ENCODE measurements around the gene PACS1.
"Not testable (repeated sequence)": the region's sequence is repeated elsewhere in the genome, so short reads cannot be mapped to it uniquely, and the experiment has no call there.

The PACS1 gene

DNA sequence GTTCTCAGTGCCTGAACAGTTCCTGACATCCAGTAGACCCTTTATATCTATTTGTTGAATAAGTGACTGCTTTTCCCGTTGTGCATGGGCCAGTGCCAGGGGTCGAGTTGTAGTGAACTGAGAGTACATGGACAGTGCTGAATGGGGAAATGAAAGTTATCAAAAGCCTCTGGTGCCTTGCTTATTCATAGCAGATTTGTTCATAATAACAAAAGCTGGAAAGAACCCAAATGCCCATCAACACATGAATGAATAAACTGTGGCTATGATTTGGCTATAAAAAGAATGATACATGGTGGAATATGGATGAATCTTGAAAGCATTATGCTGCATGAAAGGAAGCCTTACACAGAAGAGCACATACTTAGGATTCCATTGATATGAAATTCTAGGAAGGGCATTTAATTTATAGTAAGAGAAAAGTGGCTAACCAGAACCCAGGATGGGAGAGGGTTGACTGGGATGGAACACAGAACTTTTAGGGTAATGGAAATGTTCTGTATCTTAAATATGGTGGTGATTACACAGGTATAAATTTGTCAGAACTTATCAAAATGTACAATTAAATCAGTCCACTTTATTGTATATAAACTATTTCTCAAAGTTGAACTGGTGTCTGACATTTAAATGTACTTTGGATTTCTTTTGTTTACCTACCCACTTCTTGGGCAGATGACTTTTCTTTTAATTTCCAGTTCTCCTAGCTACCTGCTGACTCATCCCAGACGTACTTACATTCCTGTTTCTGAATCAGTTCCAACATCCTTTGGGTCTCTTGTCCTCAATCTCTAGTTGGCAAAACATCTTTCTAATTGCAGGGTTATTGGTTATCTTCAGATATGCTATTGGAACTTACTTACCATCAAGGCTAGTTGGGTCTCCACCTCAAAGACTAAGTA lies 42.8 kb downstream of the PACS1 start:
- DNase-seq (ENCODE audit: low spot score) = peak; percentile 80
- H3K27ac ChIP-seq = peak overlapping the region; percentile 81
- CTCF ChIA-PET = no interaction called here
- TF ChIP-seq, protein P1, sequence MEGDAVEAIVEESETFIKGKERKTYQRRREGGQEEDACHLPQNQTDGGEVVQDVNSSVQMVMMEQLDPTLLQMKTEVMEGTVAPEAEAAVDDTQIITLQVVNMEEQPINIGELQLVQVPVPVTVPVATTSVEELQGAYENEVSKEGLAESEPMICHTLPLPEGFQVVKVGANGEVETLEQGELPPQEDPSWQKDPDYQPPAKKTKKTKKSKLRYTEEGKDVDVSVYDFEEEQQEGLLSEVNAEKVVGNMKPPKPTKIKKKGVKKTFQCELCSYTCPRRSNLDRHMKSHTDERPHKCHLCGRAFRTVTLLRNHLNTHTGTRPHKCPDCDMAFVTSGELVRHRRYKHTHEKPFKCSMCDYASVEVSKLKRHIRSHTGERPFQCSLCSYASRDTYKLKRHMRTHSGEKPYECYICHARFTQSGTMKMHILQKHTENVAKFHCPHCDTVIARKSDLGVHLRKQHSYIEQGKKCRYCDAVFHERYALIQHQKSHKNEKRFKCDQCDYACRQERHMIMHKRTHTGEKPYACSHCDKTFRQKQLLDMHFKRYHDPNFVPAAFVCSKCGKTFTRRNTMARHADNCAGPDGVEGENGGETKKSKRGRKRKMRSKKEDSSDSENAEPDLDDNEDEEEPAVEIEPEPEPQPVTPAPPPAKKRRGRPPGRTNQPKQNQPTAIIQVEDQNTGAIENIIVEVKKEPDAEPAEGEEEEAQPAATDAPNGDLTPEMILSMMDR (conservative IDR thresholded peaks at IDR 0.05; ENCODE audit: low read depth) = no peak
- POLR2A ChIA-PET (ENCODE audit: low non-redundant PET) = no interaction called here

DNA sequence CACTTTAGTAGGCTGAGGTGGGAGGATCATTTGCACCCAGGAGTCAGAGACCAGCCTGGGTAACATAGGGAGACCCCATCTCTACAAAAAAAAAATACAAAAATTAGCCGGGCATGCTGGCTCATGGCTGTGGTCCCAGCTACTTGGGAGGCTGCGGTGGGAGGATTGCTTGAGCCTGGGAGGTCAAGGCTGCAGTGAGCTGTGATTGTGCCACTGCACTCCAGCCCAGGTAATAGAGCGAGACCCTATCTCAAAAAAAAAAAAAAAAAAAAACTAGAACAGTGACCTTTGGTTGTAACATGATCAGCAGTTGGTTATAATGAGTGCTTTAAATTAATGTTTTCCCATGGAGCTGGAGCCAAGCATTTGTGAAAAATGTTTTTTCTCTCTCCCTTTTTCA lies 44.9 kb downstream of the PACS1 start:
- POLR2A ChIA-PET (ENCODE audit: low non-redundant PET); CTCF ChIA-PET; DNase-seq (ENCODE audit: low spot score); H3K27ac ChIP-seq: not testable (repeated sequence)

- CTCF ChIA-PET = interaction anchor here (0.6 to 1.1 kb wide), 2 partner anchors 21 to 44 kb away, joined by 5 read pairs; no protein-coding TSS in a partner anchor
- TF ChIP-seq, protein P1 (conservative IDR thresholded peaks at IDR 0.05; ENCODE audit: low read depth) = no peak
- POLR2A ChIA-PET (ENCODE audit: low non-redundant PET) = no interaction called here
- no peak for DNase-seq (ENCODE audit: low spot score)
- no peak overlapping the region for H3K27ac ChIP-seq
These were observed 45.7 kb downstream of the PACS1 start for GRCh38 chr11:66115638-66116301.

DNA sequence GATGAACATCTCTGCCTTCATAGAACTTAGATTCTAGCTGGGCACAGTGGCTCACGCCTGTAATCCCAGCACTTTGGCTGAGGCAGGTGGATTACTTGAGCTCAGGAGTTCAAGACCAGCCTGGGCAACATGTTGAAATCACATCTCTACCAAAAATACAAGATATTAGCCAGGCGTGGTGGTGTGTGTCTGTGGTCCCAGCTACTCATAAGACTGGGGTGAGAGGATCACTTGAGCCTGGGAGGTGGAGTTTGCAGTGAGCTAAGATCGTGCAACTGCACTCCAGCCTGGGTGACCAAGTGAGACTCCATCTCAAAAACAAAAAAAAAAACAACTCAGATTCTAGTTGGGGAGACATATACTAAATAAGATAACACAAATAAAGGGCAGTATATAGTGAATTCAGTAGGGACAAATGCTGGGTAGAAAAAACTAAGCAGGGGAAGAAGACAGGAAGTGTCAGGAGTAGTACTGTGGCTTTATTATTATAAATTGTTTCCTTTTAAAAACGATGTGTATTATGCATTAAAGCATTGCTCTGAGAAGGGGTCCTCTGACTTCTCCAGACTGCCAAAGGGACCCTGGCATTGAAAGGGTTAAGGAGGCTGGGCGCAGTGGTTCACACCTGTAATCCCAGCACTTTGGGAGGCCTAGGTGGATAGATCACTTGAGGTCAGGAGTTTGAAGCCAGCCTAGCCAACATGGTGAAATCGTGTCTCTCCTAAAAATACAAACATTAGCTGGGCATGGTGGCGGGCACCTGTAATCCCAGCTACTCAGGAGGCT lies 46.7 kb downstream of the PACS1 start:
- POLR2A ChIA-PET (ENCODE audit: low non-redundant PET) = no interaction called here
- peak overlapping the region; percentile 17; the same call in 1 of the 2 replicates for H3K27ac ChIP-seq
- CTCF ChIA-PET = interaction anchor here (0.6 to 1.1 kb wide), 2 partner anchors 20 to 105 kb away, joined by 3 to 5 read pairs; no protein-coding TSS in a partner anchor
- TF ChIP-seq, protein P1 (conservative IDR thresholded peaks at IDR 0.05; ENCODE audit: low read depth) = no peak
- no peak for DNase-seq (ENCODE audit: low spot score)

GRCh38 chr11:66118847-66119246 lies 48.8 kb downstream of the PACS1 start:
- TF ChIP-seq, protein P1 (conservative IDR thresholded peaks at IDR 0.05; ENCODE audit: low read depth) = no peak
- no peak for DNase-seq (ENCODE audit: low spot score)
- peak overlapping the region; percentile 89 for H3K27ac ChIP-seq
- CTCF ChIA-PET = no interaction called here
- POLR2A ChIA-PET (ENCODE audit: low non-redundant PET) = interaction anchor here (0.7 kb wide), 1 partner anchor 59 kb away, joined by 6 read pairs; no protein-coding TSS in a partner anchor

DNA sequence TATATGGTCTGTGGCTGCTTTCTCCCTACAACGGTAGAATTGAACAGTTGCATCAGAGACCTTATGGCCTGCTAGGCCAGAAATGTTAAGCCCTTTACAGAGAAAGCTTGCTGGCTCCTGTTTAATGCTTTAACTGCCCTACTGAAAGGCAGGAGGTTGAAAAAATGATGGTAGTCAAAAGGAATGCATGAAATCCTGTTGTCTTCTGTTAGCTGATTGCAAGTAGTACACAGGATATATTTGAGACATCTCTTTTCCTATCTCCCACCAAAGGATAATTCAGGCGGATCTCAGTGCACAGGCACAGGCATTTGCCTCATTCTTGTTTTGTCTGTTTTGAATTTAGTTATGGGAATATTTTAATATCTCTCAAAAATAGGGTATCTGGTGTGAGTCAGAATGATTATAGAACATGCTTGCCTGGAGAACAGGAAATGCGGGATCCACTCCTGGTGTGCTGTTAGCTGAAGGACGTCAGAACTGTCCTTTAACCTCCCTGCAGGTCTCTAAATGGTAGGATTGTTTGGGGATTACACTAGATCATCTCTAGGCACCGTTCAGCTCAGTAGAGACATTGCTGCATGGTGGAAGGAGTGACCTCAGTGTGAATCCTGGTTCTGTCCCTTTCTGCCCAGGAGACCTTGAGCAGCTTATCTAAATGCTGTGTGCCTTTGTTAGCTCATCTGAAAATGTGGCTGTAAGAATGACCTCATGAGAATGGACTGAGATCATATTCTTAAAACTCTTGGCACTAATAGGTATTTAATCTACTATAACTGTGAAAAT lies 49.5 kb downstream of the PACS1 start:
- CTCF ChIA-PET = interaction anchor here (0.5 kb wide), 1 partner anchor 757 kb away, joined by 3 read pairs; no protein-coding TSS in a partner anchor
- POLR2A ChIA-PET (ENCODE audit: low non-redundant PET) = interaction anchor here (0.7 kb wide), 1 partner anchor 58 kb away, joined by 6 read pairs; no protein-coding TSS in a partner anchor
- peak overlapping the region; percentile 89 for H3K27ac ChIP-seq
- peak; percentile 55 for DNase-seq (ENCODE audit: low spot score)
- TF ChIP-seq, protein P1 (conservative IDR thresholded peaks at IDR 0.05; ENCODE audit: low read depth) = no peak
